Stimulated activated naive CD4-positive, alpha-beta T cell (primary cell): ENCODE results near the gene AP4B1.

Source experiments
- DNase-seq, 6 experiments: peaks; one replicate each; lab custom pipeline; 2025; lab: John Stamatoyannopoulos, UW

Gene AP4B1

DNA sequence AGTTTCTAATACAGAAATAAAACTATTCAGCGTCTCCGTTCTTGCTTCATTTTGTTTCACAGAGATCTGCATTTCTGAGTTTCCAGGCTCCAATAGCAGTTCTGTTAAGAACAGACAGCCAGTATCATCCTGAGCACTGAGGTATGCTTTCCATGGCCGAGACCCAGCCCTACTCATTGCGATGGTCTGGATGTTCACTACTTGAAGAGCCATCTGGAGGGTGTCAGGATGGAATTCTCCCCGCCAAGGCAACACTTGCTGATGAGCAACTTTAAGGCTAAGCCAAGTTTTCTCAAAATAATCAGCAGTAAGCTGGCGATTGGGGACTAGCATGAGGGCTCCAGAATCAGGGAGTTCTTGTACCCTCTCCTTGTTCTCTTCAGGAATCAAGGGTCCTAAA is 9.5 kb downstream of the AP4B1 start:
- no peak for DNase-seq

DNA sequence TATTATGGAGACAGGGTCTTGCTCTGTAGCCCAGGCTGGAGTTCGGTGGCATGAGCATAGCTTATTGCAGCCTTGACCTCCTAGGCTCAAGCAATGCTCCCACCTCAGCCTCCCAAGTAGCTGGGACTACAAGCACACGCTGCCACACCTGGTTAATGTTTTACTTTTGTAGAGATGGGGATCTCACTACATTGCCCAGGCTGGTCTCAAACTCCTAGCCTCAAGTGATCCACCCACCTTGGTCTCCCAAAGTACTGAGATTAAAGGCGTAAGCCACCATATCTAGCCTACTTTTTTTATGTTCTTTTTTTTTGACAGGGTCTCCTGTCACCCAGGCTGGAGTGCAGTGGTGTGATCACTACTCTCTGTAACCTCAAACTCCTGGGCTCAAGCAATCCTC is 11.3 kb downstream of the AP4B1 start:
- DNase-seq, result no peak

DNA sequence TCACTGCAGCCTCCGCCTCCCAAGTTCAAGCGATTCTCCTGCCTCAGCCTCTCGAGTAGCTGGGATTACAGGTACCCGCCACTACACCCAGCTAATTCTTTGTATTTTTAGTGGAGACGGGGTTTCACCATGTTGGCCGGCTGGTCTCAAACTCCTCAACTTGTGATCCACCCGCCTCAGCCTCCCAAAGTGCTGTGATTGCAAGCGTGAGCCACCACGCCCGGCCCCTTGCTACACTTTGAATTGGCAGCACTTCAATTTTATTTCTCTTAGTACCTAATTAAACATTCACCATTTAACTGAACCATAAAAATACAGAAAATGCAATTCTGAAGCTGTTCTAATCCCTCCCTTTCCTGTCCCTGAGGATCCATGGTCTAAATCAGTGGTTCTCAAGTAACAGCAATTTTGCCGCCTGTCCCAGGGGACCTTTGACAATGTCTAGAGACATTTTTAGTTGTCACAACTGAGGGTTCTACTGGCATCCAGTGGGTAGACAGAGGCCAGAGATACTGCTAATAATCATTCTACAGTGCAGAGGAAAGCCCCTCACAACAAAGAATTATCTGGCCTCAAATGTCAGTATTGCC is 12.9 kb downstream of the AP4B1 start:
- no peak for DNase-seq

DNA sequence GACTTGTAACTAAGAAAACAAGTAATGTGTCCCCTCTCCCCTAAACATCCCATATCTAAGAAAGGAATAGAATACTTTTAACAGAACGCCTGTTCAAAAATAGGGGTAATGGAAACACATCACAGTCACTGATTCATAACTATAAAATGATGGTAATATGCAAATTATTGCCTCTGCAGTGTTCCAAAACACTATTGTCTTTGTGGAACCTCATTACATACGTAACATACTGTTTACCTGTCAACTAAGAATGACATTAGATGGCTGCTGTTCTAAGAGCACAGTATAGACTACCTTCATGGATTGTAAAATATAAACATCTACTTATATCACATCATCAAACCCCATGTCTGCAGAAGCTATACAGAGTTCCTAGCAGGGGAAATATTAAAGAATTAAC is 13.8 kb downstream of the AP4B1 start:
- DNase-seq, result no peak

DNA sequence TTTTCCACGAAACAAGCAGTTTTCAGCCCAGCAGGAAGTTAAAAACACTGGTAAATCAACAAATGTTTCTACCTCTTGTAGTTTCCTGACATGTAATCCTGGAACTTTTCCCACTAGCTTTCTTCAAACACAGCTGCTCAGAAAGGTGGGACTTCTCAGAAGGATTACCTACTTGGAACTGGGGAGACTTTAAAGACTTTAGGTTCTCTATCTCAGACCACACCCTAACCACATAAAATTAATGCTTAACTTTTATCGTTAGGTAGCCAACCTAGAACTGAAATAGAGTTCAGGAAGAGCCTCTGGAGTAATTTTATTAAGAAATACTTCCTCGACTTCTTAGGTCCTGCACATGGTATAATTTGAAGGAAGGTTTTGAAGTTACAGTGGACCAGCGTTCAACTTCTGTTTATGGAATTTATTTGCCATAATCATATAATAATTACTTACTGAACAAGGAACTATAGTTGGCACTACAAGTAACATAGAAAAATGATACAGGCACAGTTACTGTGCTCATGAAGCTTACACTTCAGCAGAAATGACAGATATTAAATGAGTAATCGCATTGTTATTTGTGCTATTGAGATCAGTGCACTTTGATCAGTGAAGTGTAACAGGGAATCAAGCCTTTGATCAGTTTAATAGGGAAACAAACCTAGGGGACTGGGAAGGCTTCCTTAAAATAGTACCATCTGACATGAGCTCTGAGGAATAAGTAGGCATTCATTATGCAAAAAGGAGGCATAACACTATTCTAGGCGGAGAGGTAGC is 17.0 kb downstream of the AP4B1 start, which contains the start of gene BCL2L15:
BCL2L15 (minus strand) TSS at position 180 of the 774 bp plus-strand sequence. CDS start 206 bp downstream, outside the sequence.
- no peak for DNase-seq

DNA sequence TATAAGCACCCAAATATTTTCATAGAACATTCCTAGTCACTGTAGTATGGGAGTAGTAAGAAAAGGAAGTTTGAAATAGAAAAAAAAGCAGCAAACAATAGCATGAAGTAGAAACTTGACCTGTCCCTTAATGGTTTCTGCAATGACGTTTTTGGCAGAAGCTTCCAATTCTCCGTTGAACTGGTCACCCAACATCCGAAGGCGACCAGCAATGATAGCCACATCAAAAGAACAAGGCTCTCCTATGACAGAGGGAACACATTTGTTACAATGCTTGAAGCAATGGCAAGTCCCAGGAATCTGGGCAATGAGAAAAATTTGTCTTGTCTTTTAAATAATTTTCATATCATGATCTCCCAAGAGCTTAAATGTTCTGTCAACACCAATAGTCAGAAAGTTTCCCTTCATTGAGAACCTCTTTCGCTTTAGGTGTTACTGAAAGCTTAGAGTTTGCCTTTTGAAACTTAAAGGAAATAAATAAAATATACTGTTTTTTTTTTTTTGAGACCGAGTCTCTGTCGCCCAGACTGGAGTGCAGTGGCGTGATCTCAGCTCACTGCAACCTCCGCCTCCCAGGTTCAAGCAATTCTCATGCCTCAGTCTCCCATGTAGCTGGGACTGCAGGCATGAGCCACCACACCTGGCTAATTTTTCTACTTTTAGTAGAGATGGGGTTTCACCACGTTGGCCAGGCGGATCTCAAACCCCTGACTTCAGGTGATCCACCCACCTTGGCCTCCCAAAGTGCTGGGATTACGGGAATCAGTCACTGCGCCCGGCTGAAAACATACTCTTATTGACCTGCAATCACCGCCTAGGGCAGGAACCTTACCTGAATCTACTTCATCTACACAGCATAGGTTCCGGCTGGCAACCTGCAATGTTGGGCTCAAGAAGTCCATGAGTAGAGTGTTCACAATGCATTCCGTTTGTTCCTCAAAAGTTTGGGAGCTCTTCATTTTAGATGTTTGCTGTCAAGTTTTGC is 17.9 kb downstream of the AP4B1 start:
- DNase-seq, result no peak

DNA sequence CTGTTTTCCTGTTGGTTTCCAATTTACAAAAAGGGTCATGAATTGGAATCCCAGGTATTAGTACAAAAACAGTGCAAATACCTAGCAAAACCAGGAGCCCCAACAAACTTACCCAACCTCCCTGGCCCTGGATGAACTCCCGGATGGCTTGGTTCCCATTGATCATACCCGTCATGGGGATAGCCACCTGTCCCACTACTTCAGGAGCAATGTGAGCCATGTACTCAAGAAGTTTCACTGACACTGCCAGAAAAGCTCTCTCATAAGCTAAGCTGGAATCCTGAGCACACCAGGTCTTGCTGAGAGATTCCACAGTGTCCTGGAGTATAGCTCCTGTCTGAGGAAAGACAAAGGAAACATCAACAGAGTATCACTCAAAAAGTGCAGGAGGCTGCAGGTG is 22.9 kb downstream of the AP4B1 start:
- no peak for DNase-seq

DNA sequence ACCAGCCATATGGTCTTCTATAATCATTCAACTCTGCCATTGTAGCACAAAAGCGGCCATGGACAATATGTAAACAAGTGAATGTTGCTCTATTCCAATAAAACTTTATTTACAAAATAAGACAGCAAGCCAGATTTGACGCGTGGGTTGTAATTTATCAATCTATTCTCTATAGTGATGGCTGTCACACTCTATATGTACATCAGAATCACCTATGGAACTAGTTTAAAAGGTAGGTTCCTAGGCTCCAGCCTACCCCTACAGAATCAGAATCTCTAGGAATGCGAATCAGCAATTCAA is 24.9 kb downstream of the AP4B1 start:
- no peak for DNase-seq

DNA sequence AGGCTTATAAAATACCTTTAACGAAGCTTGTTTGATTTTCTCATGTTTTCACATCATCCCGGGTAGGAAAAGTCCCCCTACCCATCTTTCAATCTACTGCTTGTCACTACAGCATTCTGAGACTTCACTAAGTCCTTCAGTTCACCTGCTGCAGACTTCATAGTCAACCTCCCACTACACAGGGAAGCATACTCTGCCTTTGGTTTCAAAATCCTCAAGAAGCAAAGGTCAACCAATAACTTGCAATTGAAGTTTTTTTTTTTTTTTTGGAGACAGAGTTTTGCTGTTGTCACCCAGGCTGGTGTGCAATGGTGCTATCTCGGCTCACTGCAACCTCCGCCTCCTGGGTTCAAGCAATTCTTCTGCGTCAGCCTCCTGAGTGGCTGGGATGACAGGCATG is 28.4 kb downstream of the AP4B1 start:
- DNase-seq, result no peak

DNA sequence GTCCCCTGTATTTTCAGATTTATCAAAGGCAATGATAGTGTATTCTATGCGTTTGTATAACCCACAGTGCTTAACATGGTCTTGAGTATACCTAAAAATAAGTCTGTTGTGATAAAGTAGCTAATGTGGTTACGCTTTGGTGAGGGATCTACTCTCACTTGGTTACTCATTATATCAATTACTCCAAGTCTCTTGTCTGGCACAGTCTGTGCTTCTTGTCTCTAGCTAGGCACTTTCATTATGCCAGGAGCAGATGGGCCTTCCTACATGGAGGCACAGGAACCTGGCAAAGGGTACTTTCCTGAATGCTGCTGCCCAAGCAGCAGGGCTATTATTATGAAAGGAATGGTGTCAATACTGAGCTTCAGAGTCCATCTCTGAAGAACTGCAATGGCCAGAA is 28.9 kb downstream of the AP4B1 start:
- DNase-seq, result no peak

DNA sequence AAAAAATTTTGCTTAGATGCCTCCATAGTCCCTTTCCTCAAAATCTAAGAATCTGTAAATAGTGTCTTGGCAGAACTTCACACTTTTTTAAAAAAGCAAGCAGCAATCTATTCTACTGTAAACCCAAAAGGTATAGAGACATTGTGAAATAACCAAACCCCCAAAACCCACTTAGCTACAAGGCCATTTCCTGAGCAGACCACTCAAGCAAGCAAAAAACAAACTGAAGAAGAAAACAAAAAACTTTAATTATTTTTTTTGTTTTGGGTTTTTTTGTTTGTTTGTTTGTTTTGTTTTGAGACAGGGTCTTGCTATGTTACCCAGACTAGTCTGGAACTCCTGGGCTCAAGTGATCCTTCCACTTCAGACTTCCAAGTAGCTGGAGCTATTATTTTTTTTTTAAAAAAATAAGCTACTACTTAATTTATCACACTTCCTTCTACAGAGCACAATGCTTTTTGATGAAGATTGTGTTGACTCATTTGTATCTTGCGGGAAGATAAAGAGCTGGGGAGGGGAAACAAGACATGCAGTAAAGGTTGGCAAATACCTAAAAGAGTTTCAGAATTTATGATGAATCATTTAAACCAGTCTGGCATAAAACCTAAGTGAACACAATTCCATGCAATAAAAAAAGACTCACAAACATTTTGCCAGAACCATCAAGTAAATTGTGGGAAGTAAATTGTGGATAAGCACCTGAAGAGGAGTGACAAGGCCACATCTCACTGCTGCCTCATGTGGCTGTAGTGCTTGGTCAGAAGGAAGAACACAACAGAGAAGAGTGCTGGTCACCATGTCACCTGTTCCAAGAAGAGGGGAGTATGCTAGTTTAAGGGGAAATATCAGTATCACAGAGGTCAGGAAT is 30.4 kb downstream of the AP4B1 start:
- peak in 1 of 6 experiments; percentile 21 for DNase-seq

DNA sequence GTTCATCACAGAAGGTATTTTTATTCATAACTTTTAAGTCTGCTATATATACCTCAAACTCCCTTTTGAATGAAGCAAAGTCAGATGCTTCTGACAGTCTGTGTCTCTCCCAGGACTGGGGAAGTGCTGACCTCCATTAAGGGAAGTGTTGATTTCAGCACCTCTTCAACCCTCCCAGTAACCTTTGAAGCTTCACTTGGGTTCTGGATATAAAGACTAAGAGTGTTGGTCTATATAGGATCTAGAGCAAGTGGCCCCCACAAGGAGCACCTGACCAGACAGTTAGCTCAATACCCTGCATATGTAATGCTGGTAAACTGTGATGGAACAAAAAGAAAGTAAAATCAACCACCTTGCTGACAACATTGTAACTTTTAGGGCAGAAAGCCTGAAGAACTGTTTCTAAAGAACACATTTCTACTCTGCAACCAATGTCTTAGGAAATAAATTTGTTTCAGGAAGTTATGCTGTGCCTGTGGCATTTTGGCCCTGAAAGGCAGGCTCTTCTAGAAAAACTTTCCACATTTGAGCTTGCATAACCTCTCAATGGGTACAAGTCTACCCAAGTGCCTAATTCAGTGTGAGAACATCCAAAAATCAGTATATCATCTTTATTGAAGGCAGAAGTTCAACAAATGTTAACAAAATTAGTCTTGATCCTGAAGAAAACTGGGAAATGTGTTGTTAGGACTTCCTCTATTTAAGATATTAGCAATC is 32.2 kb downstream of the AP4B1 start:
- peak in 2 of 6 experiments; percentile 24 to 37 for DNase-seq

DNA sequence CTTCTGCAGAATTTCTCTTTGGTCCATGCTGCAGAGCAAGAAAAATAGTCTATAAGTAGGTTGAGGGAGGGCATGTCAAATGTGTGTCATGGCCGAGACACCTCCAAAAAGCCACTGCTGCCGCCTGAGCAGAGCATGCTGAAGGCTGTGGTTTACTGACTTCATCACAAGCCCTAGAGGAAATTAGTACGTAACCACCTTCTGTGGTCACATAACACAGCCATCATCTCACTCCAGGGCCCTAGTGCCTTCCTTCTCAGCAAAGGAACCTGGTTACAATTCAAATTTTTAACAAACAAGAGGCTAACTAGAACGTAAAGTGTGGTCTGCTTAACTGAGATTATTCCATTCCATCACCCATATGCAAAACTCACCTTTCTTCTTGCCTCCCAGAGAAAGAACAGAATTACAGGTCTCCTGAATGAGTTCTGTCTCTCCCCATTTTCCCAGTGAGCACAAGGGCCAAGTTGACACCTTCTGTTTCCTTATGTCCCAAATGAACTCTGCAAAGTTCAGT is 32.9 kb downstream of the AP4B1 start, which contains the start of gene PTPN22:
PTPN22 (minus strand) TSS at position 116 of the 517 bp plus-strand sequence.
- DNase-seq, result peak; percentile 64 to 88 (median 74)

DNA sequence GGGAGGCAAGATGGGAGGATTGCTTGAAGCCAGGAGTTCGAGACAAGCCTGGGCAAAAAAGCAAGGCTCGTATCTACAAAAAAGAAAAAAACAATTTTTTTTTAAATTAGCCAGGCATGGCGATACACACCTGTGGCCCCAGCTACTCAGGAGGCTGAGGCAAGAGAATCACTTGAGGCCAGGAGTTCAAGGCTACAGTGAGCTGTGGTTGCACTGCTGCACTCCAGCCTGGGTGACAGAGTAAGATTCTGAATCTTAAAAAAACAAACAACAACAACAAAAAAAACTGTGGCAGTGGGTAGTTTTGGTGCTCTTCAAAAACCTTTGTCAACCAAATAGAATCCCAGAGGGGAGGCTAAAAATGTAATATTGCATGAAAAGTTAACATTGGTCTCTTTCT is 33.8 kb downstream of the AP4B1 start:
- no peak for DNase-seq

DNA sequence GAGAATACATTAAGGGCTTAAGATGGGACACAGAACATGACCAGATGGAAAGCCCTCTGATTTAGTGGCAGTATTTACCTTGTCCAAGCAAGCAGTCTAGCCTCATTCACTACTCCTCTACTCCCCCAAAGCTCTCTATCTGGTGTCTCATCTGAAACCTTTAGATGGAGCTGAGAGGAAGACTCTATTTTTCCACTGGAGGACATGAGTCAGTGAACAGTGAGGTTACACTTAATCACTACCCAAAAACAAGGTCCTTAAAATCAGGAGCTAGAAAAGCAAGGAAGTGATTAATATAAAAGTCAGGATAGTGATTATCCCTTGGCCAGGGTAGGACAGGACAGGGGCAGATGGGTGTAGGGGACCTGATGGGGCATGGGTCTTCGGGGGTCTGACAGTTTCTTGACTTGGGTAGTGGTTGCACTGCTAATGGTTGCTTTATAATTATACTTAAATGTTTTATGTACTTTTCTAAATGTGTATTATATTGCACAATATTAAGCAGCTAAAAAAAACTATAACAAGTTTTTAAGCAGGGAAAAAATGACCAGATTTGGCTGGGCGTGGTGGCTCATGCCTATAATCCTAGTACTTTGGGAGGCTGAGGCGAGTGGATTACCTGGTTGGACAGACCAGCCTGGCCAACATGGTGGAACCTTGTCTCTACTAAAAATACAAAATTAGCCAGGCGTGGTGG is 36.1 kb downstream of the AP4B1 start:
- DNase-seq, result no peak

DNA sequence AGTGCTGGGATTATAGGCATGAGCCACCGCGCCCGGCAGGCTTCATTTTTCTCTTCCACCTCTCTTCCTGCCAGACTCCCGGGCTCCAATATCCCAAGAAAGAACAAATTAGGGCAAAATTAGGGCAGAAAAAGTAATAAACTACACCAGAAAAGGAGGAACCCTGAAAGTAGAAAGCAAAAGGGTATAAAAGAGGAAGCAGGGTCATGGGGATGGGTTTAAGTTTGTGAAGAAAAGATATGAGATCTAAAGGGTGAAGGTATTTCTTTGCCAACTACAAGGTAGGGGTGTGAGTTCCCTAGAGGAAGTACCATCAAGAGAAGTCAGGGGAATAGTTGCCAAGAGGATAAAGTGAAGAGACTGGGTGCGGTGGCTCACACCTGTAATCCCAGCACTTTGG is 43.0 kb downstream of the AP4B1 start:
- DNase-seq, result no peak

DNA sequence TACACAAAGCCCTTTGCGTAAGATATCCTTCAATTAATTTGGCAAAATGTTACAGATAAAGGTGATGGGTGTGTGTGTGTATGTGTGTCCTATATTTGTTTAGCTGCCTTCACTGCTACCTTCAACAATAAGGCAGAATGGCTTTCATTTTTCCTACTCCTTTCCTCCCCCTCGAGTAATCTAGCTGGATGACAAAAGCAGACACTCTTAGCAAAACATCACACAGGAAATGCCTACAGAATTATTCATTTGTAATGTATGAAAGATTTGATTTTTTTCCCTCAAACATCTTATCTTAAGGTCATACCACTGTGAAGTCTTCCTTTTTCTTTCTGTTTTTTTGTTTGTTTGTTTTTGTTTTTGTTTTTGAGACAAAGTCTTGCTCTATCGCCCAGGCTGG is 43.7 kb downstream of the AP4B1 start:
- no peak for DNase-seq

DNA sequence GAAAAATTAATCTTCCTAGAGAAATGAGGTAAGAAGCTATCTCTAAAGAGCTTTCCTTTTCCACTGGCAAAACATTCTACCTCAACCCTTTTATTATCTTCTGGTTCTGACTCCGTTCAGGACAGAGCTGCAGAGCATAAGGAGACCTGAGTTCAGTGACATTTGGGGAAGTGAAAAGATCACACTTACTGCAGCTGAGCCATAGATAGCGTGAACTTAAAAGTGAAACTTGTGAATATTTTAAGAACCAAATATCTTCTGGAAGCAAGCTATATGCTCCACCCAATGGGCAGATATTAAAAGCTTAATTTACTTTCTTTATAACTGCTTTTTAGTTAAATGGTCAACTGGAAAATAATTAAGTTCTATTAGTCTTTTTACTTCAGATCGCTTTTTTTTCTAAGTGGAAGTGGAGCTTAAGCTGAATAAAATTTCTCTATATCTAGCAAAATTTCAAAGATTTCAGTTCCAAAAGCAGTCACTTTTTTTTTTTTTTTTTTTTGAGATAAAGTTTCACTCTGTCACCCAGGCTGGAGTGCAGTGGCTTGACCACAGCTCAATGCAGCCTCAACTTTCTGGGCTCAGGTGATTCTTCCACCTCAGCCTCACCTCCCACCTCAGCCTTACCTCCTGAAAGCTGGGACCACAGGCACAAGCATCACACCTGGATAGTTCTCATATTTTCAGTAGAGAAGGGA is 45.0 kb downstream of the AP4B1 start:
- no peak for DNase-seq

DNA sequence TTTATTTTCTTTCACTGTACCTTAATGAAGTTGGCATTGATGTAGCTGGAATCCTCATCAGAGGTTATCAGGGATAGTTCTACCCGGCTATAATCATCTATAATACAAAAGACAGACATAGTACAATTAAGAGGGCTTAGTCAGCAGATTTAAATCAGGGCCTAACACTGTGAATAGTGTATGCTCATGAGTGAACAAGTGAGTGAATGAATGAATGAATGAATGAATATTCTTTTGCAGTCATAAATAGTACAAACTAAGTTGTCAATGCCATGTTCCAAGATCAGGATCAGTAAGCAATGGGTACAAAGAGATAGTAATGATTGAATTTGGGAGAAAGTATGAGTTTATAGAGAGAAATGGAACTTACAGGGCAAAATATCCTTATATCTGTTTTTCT is 45.6 kb downstream of the AP4B1 start:
- DNase-seq, result no peak

DNA sequence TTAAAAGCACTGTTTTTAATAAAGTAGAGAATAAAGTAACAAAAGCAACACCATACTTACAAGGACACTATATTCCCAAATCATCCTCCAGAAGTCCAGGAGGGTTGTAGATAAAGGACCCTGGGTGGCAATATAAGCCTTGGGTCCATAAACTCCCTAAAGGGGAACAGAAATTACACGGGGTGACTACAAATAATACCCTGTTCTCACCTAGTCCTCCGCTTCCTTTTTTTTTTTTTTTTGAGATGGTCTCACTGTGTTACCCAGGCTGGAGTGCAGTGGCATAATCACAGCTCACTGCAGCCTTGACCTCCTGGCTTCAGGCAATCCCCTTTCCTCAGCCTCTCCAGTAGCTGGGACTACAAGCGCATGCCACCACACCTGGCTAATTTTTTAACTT is 46.2 kb downstream of the AP4B1 start:
- DNase-seq, result no peak
